ENCODE data around the gene DDX20.

The DDX20 gene

GRCh38 chr1:111729946-111730681 is 25.6 kb upstream of the DDX20 start:
- Histone ChIP-seq H3K4ac (ENCODE audit: low read depth, low read length) (no peak overlapping the region), H3K4me1 (ENCODE audit: control insufficient read depth, low read depth, low read length) (peaks cover under 1% of the 10 kb centered on the region), H2AK5ac (ENCODE audit: low read length) (no peak overlapping the region), H2BK120ac (ENCODE audit: low read depth, low read length) (no peak overlapping the region), H3K79me1 (ENCODE audit: low read length) (peaks cover 1% of the 10 kb centered on the region), H2BK5ac (ENCODE audit: low read length) (no peak overlapping the region), H3K18ac (ENCODE audit: low read length) (no peak overlapping the region), H2BK15ac (replicated peaks; ENCODE audit: low read depth) (no peak overlapping the region), H3K23ac (ENCODE audit: low read length) (no peak overlapping the region), H4K5ac (ENCODE audit: low read length) (no peak overlapping the region), H3K27ac (ENCODE audit: low read depth, low read length) (no peak overlapping the region), H3K36me3 (ENCODE audit: control insufficient read depth, insufficient read depth, low read length) (no peaks in the 10 kb centered on the region), H3K56ac (ENCODE audit: low read length) (no peak overlapping the region), H3K4me2 (ENCODE audit: low read length) (no peak overlapping the region), H3K4me3 (ENCODE audit: low read length) (no peak overlapping the region), H3K79me2 (ENCODE audit: control insufficient read depth, insufficient read depth, low read length) (no peaks in the 10 kb centered on the region), H4K8ac (ENCODE audit: low read depth, low read length) (no peak overlapping the region), H3K27me3 (ENCODE audit: insufficient read depth, low read length, poor library complexity) (no peaks in the 10 kb centered on the region), H3K9ac (ENCODE audit: low read length) (no peak overlapping the region)
- WGBS (ENCODE audit: extremely low coverage, insufficient coverage, low lambda C conversion rate): no CpG with 5 or more reads among the region's 7 CpGs
- DNase-seq: no peak

GRCh38 chr1:111730706-111731105 is 25.0 kb upstream of the DDX20 start:
- Histone ChIP-seq H3K9ac (ENCODE audit: low read length) (no peak overlapping the region), H2BK15ac (replicated peaks; ENCODE audit: low read depth) (no peak overlapping the region), H4K8ac (ENCODE audit: low read depth, low read length) (no peak overlapping the region), H3K56ac (ENCODE audit: low read length) (no peak overlapping the region), H3K4me2 (ENCODE audit: low read length) (no peak overlapping the region), H3K79me1 (ENCODE audit: low read length) (peaks cover 3% of the 10 kb centered on the region), H4K5ac (ENCODE audit: low read length) (no peak overlapping the region), H3K27ac (ENCODE audit: low read depth, low read length) (no peak overlapping the region), H3K18ac (ENCODE audit: low read length) (no peak overlapping the region), H3K4me1 (ENCODE audit: control insufficient read depth, low read depth, low read length) (peaks cover 1% of the 10 kb centered on the region), H2AK5ac (ENCODE audit: low read length) (no peak overlapping the region), H2BK120ac (ENCODE audit: low read depth, low read length) (no peak overlapping the region), H3K4ac (ENCODE audit: low read depth, low read length) (no peak overlapping the region), H3K4me3 (ENCODE audit: low read length) (no peak overlapping the region), H3K36me3 (ENCODE audit: control insufficient read depth, insufficient read depth, low read length) (no peaks in the 10 kb centered on the region), H2BK5ac (ENCODE audit: low read length) (no peak overlapping the region), H3K79me2 (ENCODE audit: control insufficient read depth, insufficient read depth, low read length) (no peaks in the 10 kb centered on the region), H3K27me3 (ENCODE audit: insufficient read depth, low read length, poor library complexity) (no peaks in the 10 kb centered on the region), H3K23ac (ENCODE audit: low read length) (no peak overlapping the region)
- WGBS (ENCODE audit: extremely low coverage, insufficient coverage, low lambda C conversion rate): no CpG with 5 or more reads among the region's 4 CpGs
- DNase-seq: no peak

GRCh38 chr1:111731956-111732355 is 23.7 kb upstream of the DDX20 start:
- peaks cover 3% of the 10 kb centered on the region for H3K79me1 ChIP-seq (ENCODE audit: low read length)
- no peaks in the 10 kb centered on the region for H3K36me3 ChIP-seq (ENCODE audit: control insufficient read depth, insufficient read depth, low read length)
- H3K9ac ChIP-seq (ENCODE audit: low read length): no peak overlapping the region
- H3K79me2 ChIP-seq (ENCODE audit: control insufficient read depth, insufficient read depth, low read length): no peaks in the 10 kb centered on the region
- H3K4ac ChIP-seq (ENCODE audit: low read depth, low read length): no peak overlapping the region
- no peak overlapping the region for H3K27ac ChIP-seq (ENCODE audit: low read depth, low read length)
- no peak for DNase-seq
- no CpG with 5 or more reads among the region's 6 CpGs for WGBS (ENCODE audit: extremely low coverage, insufficient coverage, low lambda C conversion rate)
- no peak overlapping the region for H2BK5ac ChIP-seq (ENCODE audit: low read length)
- H3K27me3 ChIP-seq (ENCODE audit: insufficient read depth, low read length, poor library complexity): no peaks in the 10 kb centered on the region
- no peak overlapping the region for H2BK15ac ChIP-seq (replicated peaks; ENCODE audit: low read depth)
- H4K8ac ChIP-seq (ENCODE audit: low read depth, low read length): no peak overlapping the region
- H2AK5ac ChIP-seq (ENCODE audit: low read length): no peak overlapping the region
- H4K5ac ChIP-seq (ENCODE audit: low read length): no peak overlapping the region
- no peak overlapping the region for H2BK120ac ChIP-seq (ENCODE audit: low read depth, low read length)
- peaks cover 7% of the 10 kb centered on the region for H3K4me1 ChIP-seq (ENCODE audit: control insufficient read depth, low read depth, low read length)
- H3K56ac ChIP-seq (ENCODE audit: low read length): no peak overlapping the region
- no peak overlapping the region for H3K4me2 ChIP-seq (ENCODE audit: low read length)
- H3K23ac ChIP-seq (ENCODE audit: low read length): no peak overlapping the region
- H3K4me3 ChIP-seq (ENCODE audit: low read length): no peak overlapping the region
- no peak overlapping the region for H3K18ac ChIP-seq (ENCODE audit: low read length)

- no CpG with 5 or more reads among the region's 7 CpGs for WGBS (ENCODE audit: extremely low coverage, insufficient coverage, low lambda C conversion rate)
These were observed 23.0 kb upstream of the DDX20 start for GRCh38 chr1:111732718-111733117.

GRCh38 chr1:111733183-111733991 is 22.3 kb upstream of the DDX20 start:
- H3K79me1 ChIP-seq (ENCODE audit: low read length): peaks cover 3% of the 10 kb centered on the region
- H3K79me2 ChIP-seq (ENCODE audit: control insufficient read depth, insufficient read depth, low read length): no peaks in the 10 kb centered on the region
- no peak overlapping the region for H3K18ac ChIP-seq (ENCODE audit: low read length)
- no peak overlapping the region for H2AK5ac ChIP-seq (ENCODE audit: low read length)
- H3K23ac ChIP-seq (ENCODE audit: low read length): no peak overlapping the region
- no peak overlapping the region for H2BK120ac ChIP-seq (ENCODE audit: low read depth, low read length)
- H2BK15ac ChIP-seq (replicated peaks; ENCODE audit: low read depth): no peak overlapping the region
- no peak overlapping the region for H3K4me2 ChIP-seq (ENCODE audit: low read length)
- H2BK5ac ChIP-seq (ENCODE audit: low read length): no peak overlapping the region
- no peak overlapping the region for H4K5ac ChIP-seq (ENCODE audit: low read length)
- WGBS (ENCODE audit: extremely low coverage, insufficient coverage, low lambda C conversion rate): no CpG with 5 or more reads among the region's 9 CpGs
- DNase-seq: peak; percentile 83
- peaks cover 10% of the 10 kb centered on the region for H3K4me1 ChIP-seq (ENCODE audit: control insufficient read depth, low read depth, low read length)
- no peak overlapping the region for H3K4me3 ChIP-seq (ENCODE audit: low read length)
- H3K27me3 ChIP-seq (ENCODE audit: insufficient read depth, low read length, poor library complexity): no peaks in the 10 kb centered on the region
- no peak overlapping the region for H3K9ac ChIP-seq (ENCODE audit: low read length)
- H3K27ac ChIP-seq (ENCODE audit: low read depth, low read length): no peak overlapping the region
- peak overlapping the region; percentile 22 for H3K56ac ChIP-seq (ENCODE audit: low read length)
- H3K4ac ChIP-seq (ENCODE audit: low read depth, low read length): no peak overlapping the region
- H3K36me3 ChIP-seq (ENCODE audit: control insufficient read depth, insufficient read depth, low read length): no peaks in the 10 kb centered on the region
- H4K8ac ChIP-seq (ENCODE audit: low read depth, low read length): no peak overlapping the region

More at GRCh38 chr1:111732718-111733117, 23.0 kb upstream of the DDX20 start:
- H4K5ac ChIP-seq (ENCODE audit: low read length): no peak overlapping the region
- no peak overlapping the region for H3K27ac ChIP-seq (ENCODE audit: low read depth, low read length)
- no peak for DNase-seq
- no peak overlapping the region for H2BK5ac ChIP-seq (ENCODE audit: low read length)
- no peak overlapping the region for H3K23ac ChIP-seq (ENCODE audit: low read length)
- H3K9ac ChIP-seq (ENCODE audit: low read length): no peak overlapping the region
- H3K4me1 ChIP-seq (ENCODE audit: control insufficient read depth, low read depth, low read length): peaks cover 7% of the 10 kb centered on the region
- H3K56ac ChIP-seq (ENCODE audit: low read length): no peak overlapping the region
- H3K79me2 ChIP-seq (ENCODE audit: control insufficient read depth, insufficient read depth, low read length): no peaks in the 10 kb centered on the region
- no peak overlapping the region for H3K4me3 ChIP-seq (ENCODE audit: low read length)
- H3K4ac ChIP-seq (ENCODE audit: low read depth, low read length): no peak overlapping the region
- no peaks in the 10 kb centered on the region for H3K36me3 ChIP-seq (ENCODE audit: control insufficient read depth, insufficient read depth, low read length)
- no peak overlapping the region for H4K8ac ChIP-seq (ENCODE audit: low read depth, low read length)
- no peak overlapping the region for H3K4me2 ChIP-seq (ENCODE audit: low read length)
- peaks cover 3% of the 10 kb centered on the region for H3K79me1 ChIP-seq (ENCODE audit: low read length)
- no peak overlapping the region for H2BK15ac ChIP-seq (replicated peaks; ENCODE audit: low read depth)
- H3K27me3 ChIP-seq (ENCODE audit: insufficient read depth, low read length, poor library complexity): no peaks in the 10 kb centered on the region
- no peak overlapping the region for H2BK120ac ChIP-seq (ENCODE audit: low read depth, low read length)
- no peak overlapping the region for H2AK5ac ChIP-seq (ENCODE audit: low read length)
- no peak overlapping the region for H3K18ac ChIP-seq (ENCODE audit: low read length)

Measured in mesendoderm (in vitro differentiated cells).